K562 (cell line): Measurements from ENCODE around the gene FAM72B.
"Not testable (repeated sequence)": the region's sequence is repeated elsewhere in the genome, so short reads cannot be mapped to it uniquely, and the experiment has no call there.

ENCODE experiments used
- BMI1 ChIP-seq: fragments of 150-350 bp; IDR thresholded peaks from 2 replicates; pipeline ENCODE4 v1.6.1; 2014; ENCODE audit warnings: low read length
- HNRNPLL ChIP-seq: fragments of 200-400 bp; formaldehyde crosslinking; IDR thresholded peaks from 2 replicates; pipeline ENCODE4 v1.6.1; 2017; ENCODE audit warnings: low read length, low read depth, mild to moderate bottlenecking; ENCODE audit not compliant: poor library complexity, severe bottlenecking
- MTF1 ChIP-seq: fragments of 250-450 bp; sonication (Bioruptor Pico); IDR thresholded peaks from 2 replicates; pipeline ENCODE4 v1.9.0; 2021; ENCODE audit warnings: moderate library complexity, mild to moderate bottlenecking, inconsistent platforms, borderline replicate concordance
- REST ChIP-seq, 2 experiments: fragments of 450-650 bp; formaldehyde crosslinking in 1 of 2; IDR thresholded peaks; 2 replicates each; pipeline versions ENCODE4 v1.4.0 to v1.6.1; 2014 to 2020; ENCODE audit warnings: mild to moderate bottlenecking in 2 of 2, borderline replicate concordance in 1 of 2, low read depth in 1 of 2
- ZNF274 ChIP-seq: IDR thresholded peaks from 2 replicates; pipeline ENCODE4 v1.6.1; 2011; ENCODE audit warnings: low read depth, mild to moderate bottlenecking, low read length, moderate library complexity, borderline replicate concordance
- ZNF512 ChIP-seq: IDR thresholded peaks from 2 replicates; pipeline ENCODE4 v1.6.1; 2016; ENCODE audit warnings: missing genetic modification characterization, missing compliant biosample characterization

GRCh38 chr1:121202986-121203385 is 18.8 kb upstream of the FAM72B start:
- TF ChIP-seq HNRNPLL; ZNF512 (tag); ZNF274; REST (IDR thresholded peaks at IDR 0.05; ENCODE audit: borderline replicate concordance); REST (CRISPR knock-in tag; IDR thresholded peaks at IDR 0.05; ENCODE audit: low read depth); MTF1 (CRISPR knock-in tag); BMI1: not testable (repeated sequence)
